ENCODE results near the gene EHBP1. TPM values are rescaled to one million over a fixed set of nuclear protein-coding genes. Genes with fewer than 3 reads are reported as not detected.

The EHBP1 gene
- total and polyA plus RNA-seq, 2 experiments from 2014 or later = 11.7 to 30.8 TPM

DNA sequence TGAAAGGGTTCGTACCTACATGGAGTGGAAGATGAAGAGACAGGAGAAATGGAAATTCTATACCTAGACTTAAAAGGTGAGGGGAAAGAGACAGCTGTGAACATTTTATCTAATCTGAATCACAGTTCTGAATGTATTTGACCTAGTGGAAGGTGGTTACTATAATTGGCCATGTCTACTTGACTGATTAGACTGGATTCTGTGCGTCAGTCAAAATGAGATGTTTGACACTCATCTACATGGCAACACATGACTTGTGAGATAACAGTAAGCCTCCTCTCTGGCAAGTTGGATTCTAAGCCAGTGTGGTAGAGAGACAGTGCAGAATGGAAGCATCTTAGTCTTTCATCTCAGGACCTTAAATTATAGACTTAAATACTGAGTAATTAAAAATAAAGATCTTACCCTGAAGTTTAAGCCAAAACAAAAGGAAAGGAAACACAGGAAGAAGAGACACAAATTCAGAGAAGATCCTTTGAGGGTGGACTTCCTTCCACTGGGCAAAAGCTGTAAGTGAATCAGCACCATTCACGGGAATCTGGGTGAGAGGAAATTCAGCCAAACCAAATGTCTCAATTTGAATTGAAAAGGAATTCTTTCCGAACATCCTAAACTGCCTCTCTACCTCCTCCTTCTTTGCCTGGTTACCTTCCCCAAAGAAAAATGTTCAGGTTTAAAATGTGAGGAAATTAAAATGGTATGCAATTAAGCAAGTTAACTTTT lies 121.6 kb downstream of the EHBP1 start:
- TF ChIP-seq, protein P1, sequence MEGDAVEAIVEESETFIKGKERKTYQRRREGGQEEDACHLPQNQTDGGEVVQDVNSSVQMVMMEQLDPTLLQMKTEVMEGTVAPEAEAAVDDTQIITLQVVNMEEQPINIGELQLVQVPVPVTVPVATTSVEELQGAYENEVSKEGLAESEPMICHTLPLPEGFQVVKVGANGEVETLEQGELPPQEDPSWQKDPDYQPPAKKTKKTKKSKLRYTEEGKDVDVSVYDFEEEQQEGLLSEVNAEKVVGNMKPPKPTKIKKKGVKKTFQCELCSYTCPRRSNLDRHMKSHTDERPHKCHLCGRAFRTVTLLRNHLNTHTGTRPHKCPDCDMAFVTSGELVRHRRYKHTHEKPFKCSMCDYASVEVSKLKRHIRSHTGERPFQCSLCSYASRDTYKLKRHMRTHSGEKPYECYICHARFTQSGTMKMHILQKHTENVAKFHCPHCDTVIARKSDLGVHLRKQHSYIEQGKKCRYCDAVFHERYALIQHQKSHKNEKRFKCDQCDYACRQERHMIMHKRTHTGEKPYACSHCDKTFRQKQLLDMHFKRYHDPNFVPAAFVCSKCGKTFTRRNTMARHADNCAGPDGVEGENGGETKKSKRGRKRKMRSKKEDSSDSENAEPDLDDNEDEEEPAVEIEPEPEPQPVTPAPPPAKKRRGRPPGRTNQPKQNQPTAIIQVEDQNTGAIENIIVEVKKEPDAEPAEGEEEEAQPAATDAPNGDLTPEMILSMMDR (IDR thresholded peaks at IDR 0.05; ENCODE audit: low read depth, low read length) = no peak
- no peak overlapping the region for H3K4me3 ChIP-seq
- peaks cover 12% of the 10 kb centered on the region for H3K36me3 ChIP-seq
- no peak for DNase-seq (ENCODE audit: low read depth in 1 of 2, low spot score in 1 of 2)
- no peaks in the 10 kb centered on the region for H3K9me3 ChIP-seq (ENCODE audit: low read depth)
- H3K27me3 ChIP-seq = no peaks in the 10 kb centered on the region
- peaks cover 26% of the 10 kb centered on the region for H3K4me1 ChIP-seq (ENCODE audit: low read depth)
- H3K27ac ChIP-seq = peak overlapping the region; percentile 80

DNA sequence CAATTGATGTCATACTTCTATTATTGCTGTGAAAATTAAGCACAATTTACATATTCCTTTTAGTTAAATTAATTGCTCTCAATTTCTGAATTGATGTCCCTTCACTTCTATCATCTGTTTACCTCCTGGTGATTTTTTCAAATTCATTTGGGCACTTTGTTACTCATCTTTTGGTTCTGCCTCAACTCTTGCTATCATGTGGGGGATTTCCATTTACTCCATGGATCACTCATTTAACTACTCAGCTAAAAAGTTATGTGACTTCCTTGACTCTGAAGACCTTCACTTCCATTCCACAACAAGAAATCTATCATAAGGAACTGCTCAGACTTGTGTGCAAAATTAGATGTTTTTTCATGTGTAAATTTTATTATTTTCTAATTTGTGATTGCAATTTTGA lies 126.2 kb downstream of the EHBP1 start:
- peaks cover 15% of the 10 kb centered on the region for H3K36me3 ChIP-seq
- no peak overlapping the region for H3K27ac ChIP-seq
- no peaks in the 10 kb centered on the region for H3K27me3 ChIP-seq
- H3K4me1 ChIP-seq (ENCODE audit: low read depth) = peaks cover 8% of the 10 kb centered on the region
- no peak for DNase-seq (ENCODE audit: low read depth in 1 of 2, low spot score in 1 of 2)
- TF ChIP-seq, protein P1 (IDR thresholded peaks at IDR 0.05; ENCODE audit: low read depth, low read length) = no peak
- H3K4me3 ChIP-seq = no peak overlapping the region
- H3K9me3 ChIP-seq (ENCODE audit: low read depth) = no peaks in the 10 kb centered on the region

DNA sequence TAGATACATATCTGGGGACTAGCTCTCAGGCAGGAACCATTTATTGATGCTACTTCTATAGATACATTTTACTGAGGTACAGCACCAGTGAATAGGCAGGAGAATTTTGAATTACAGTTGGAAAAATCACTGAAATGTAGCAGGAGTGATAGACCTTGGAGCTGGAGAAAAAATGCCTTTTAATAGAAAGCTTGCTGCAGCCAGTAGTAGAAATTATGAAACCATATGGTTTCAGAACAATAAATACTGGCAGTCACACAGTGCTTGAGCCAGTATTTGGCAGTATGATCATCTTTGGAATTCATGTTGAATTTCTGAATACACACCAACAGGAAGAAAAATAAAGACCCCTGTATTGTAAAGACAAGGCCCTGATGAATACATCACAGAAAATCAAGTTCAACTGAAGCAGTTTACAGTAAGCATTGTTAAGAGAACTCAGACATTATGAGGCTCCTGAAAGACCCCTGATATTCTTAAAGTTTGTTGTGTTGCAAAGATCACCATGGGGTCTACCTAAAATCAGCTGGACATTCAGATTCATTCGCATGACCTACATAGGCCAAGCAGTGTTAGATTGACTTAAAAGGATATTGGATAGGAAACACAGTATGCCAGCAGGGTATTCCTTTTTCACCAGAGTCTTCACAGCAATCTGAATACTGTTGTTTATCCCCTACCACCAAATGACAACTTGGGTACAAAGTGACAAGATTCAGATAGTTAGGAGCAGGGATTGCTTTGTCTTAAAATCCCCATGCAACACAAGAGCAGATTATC lies 139.0 kb downstream of the EHBP1 start:
- DNase-seq (ENCODE audit: low read depth in 1 of 2, low spot score in 1 of 2) = no peak
- peaks cover 3% of the 10 kb centered on the region for H3K36me3 ChIP-seq
- no peaks in the 10 kb centered on the region for H3K9me3 ChIP-seq (ENCODE audit: low read depth)
- H3K4me1 ChIP-seq (ENCODE audit: low read depth) = no peaks in the 10 kb centered on the region
- no peak overlapping the region for H3K27ac ChIP-seq
- TF ChIP-seq, protein P1 (IDR thresholded peaks at IDR 0.05; ENCODE audit: low read depth, low read length) = no peak
- H3K27me3 ChIP-seq = no peaks in the 10 kb centered on the region
- no peak overlapping the region for H3K4me3 ChIP-seq

DNA sequence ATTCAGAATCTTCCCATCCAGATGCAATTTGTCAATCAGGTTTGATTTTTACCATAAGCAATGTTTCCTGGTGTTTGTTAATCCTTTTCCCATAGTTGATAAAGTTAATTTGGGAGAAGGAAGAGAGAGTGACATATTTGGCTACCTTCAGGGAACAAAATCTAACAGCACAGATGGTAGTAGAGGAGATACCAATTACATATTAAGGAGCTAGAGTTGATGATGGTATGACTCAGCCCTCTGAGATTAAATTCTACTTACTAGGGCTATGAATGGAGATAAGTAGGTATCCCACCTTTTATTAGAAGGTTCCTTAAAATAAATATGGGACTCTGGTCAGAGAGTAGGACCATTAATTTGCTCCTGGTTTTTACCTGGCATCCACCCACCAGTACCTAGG lies 139.7 kb downstream of the EHBP1 start:
- Histone ChIP-seq H3K9me3 (ENCODE audit: low read depth) (no peaks in the 10 kb centered on the region), H3K27me3 (no peaks in the 10 kb centered on the region), H3K4me1 (ENCODE audit: low read depth) (no peaks in the 10 kb centered on the region), H3K36me3 (peaks cover 4% of the 10 kb centered on the region), H3K4me3 (no peak overlapping the region), H3K27ac (no peak overlapping the region)
- DNase-seq (ENCODE audit: low read depth in 1 of 2, low spot score in 1 of 2) = no peak
- TF ChIP-seq, protein P1 (IDR thresholded peaks at IDR 0.05; ENCODE audit: low read depth, low read length) = no peak

DNA sequence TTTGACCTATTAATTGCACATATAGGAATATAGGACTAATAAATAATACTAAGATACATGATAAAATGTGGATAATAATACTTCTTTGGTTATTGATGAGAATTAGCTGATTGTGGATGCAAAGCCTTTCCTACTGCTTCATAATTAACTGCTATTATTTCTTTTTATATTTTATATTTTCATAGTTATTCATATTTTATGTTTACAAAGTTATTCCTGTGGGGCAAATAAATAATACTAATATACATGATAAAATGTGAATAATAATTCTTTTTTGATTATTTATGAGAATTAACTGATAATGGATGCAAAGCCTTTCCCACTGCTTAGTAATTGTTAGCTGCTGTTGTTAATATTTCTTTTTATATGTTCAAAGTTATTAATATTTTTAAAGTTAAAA lies 146.7 kb downstream of the EHBP1 start:
- peaks cover 4% of the 10 kb centered on the region for H3K36me3 ChIP-seq
- H3K4me3 ChIP-seq = no peak overlapping the region
- no peaks in the 10 kb centered on the region for H3K27me3 ChIP-seq
- H3K4me1 ChIP-seq (ENCODE audit: low read depth) = peaks cover 3% of the 10 kb centered on the region
- DNase-seq (ENCODE audit: low read depth in 1 of 2, low spot score in 1 of 2) = no peak
- no peak overlapping the region for H3K27ac ChIP-seq
- TF ChIP-seq, protein P1 (IDR thresholded peaks at IDR 0.05; ENCODE audit: low read depth, low read length) = no peak
- H3K9me3 ChIP-seq (ENCODE audit: low read depth) = no peaks in the 10 kb centered on the region
